Activated CD4-positive, alpha-beta memory T cell treated with anti-CD3 and anti-CD28 coated beads for 36 hours (primary cell): Measurements from ENCODE around the gene ZNF212. TPM values are rescaled to one million over a fixed set of nuclear protein-coding genes. Genes with fewer than 3 reads are reported as not detected.

Source experiments
- CTCF ChIA-PET: fragments of 350-600 bp; sonication (Branson Sonifier 250); formaldehyde crosslinking; loops from one replicate; lab custom pipeline; 2021; ENCODE audit warnings: antibody characterized with exemption, inconsistent platforms; lab: Charles Lee
- POLR2A ChIA-PET: fragments of 350-600 bp; sonication (Branson Sonifier 250); formaldehyde crosslinking; loops from one replicate; lab custom pipeline; 2021; ENCODE audit warnings: antibody characterized with exemption; lab: Charles Lee
- DNase-seq: peaks from one replicate; pipeline ENCODE4 v3.0.0-alpha.2; 2020
- H3K27ac Mint-ChIP-seq: one replicate; pipeline ENCODE4 v1.8.0; 2021; ENCODE audit warnings: mixed read lengths
- H3K27me3 Mint-ChIP-seq: one replicate; pipeline ENCODE4 v1.8.0; 2021; ENCODE audit warnings: mixed read lengths
- H3K36me3 Mint-ChIP-seq: one replicate; pipeline ENCODE4 v1.8.0; 2021; ENCODE audit warnings: mixed read lengths
- H3K4me1 Mint-ChIP-seq: one replicate; pipeline ENCODE4 v1.8.0; 2021; ENCODE audit warnings: low read depth, mixed read lengths
- H3K4me3 Mint-ChIP-seq: one replicate; pipeline ENCODE4 v1.8.0; 2021; ENCODE audit warnings: mild to moderate bottlenecking, mixed read lengths
- H3K9me3 Mint-ChIP-seq: one replicate; pipeline ENCODE4 v1.8.0; 2021; ENCODE audit warnings: mixed read lengths
- intact Hi-C: fragments of 100-400 bp; cut with micrococcal nuclease; formaldehyde crosslinking; loops from one replicate; pipeline ENCODE4 v1.15.1; 2023
- total RNA-seq, 2 experiments: library from RNA; stranded (reverse); gene quantifications; one replicate each; pipeline ENCODE4 v1.2.3, GENCODE V29; 2021

ZNF212 gene
- total RNA-seq, 2 experiments from 2014 or later: 21.5 to 21.9 TPM

- H3K27ac Mint-ChIP-seq: peak overlapping the region; percentile 98
- peak; percentile 83 for DNase-seq
- H3K4me1 Mint-ChIP-seq: peaks cover 63% of the 10 kb centered on the region
- CTCF ChIA-PET: no interaction called here
- intact Hi-C loops: loop anchor here (1.0 to 2.0 kb wide), 2 partner anchors 7 to 54 kb away; no protein-coding TSS in a partner anchor
- H3K9me3 Mint-ChIP-seq: no peaks in the 10 kb centered on the region
- peak overlapping the region; percentile 40 for H3K4me3 Mint-ChIP-seq
- no peaks in the 10 kb centered on the region for H3K27me3 Mint-ChIP-seq
- H3K36me3 Mint-ChIP-seq: peaks cover 72% of the 10 kb centered on the region
- POLR2A ChIA-PET: no interaction called here
These were observed 36.6 kb upstream of the ZNF212 start for GRCh38 chr7:149202831-149203231.

DNA sequence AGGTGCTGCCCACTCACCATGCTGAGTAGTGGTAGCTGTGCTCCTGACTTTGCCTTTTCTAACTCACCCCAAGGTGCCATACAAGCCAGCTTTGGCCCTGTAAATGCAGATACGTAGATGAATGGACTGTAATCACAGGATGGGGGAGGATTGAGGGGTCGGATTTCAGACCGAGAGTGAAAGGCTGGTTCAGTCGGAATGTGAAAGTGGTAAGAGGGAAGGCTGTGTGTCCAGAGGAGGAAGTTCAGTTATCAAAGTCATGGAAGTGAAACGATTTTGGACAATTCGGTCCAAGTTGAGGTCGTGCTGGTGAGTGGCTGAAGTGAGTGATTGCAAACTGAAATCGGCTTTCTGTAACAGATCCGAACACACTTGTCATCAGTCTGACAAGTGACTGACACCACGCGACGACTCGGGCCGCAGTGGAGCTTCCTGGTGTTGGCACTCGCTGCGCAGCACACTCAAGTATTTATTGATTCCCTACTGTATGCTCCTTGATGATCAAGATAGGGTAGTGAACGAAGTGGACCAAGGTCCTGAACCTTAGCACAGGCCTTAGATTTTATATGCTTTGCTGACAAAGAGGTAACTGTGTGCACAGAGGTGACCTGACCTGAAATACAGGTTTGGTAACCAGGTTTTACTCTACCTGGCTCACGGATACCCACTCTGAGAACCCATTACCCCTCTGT, 33.6 kb upstream of the ZNF212 start:
- Mint-ChIP-seq H3K4me3 (no peak overlapping the region), H3K27me3 (no peaks in the 10 kb centered on the region), H3K36me3 (peaks cover 71% of the 10 kb centered on the region), H3K4me1 (peaks cover 62% of the 10 kb centered on the region), H3K27ac (peak overlapping the region; percentile 52), H3K9me3 (no peaks in the 10 kb centered on the region)
- CTCF ChIA-PET: interaction anchor here (0.6 kb wide), 1 partner anchor 35 kb away, joined by 4 read pairs; no protein-coding TSS in a partner anchor
- intact Hi-C loops: no loop called here
- POLR2A ChIA-PET: interaction anchor here (1.3 kb wide), 1 partner anchor 11 kb away, joined by 4 read pairs; the partner anchor contains the start of gene ZNF282
- no peak for DNase-seq

GRCh38 chr7:149207324-149208035, 32.0 kb upstream of the ZNF212 start:
- ChIA-PET POLR2A (interaction anchor here (0.6 kb wide), 1 partner anchor 273 kb away, joined by 3 read pairs; no protein-coding TSS in a partner anchor), CTCF (interaction anchor here (0.8 to 1.8 kb wide), 3 partner anchors 12 to 60 kb away, joined by 3 to 5 read pairs (median 4); partner anchors contain the start of genes ZNF282, ZNF398 and ZNF783)
- peak overlapping the region; percentile 98 for H3K27ac Mint-ChIP-seq
- DNase-seq: no peak
- peaks cover 75% of the 10 kb centered on the region for H3K36me3 Mint-ChIP-seq
- no peaks in the 10 kb centered on the region for H3K27me3 Mint-ChIP-seq
- peaks cover 59% of the 10 kb centered on the region for H3K4me1 Mint-ChIP-seq
- H3K9me3 Mint-ChIP-seq: no peaks in the 10 kb centered on the region
- H3K4me3 Mint-ChIP-seq: no peak overlapping the region
- intact Hi-C loops: no loop called here

- Mint-ChIP-seq H3K9me3 (no peaks in the 10 kb centered on the region), H3K27me3 (no peaks in the 10 kb centered on the region), H3K36me3 (peaks cover 71% of the 10 kb centered on the region), H3K4me1 (peaks cover 40% of the 10 kb centered on the region), H3K4me3 (peak overlapping the region; percentile 56), H3K27ac (peak overlapping the region; percentile 98)
- ChIA-PET POLR2A (interaction anchor here (0.8 to 2.6 kb wide), 15 partner anchors 8 to 222 kb away, joined by 3 to 17 read pairs (median 5); partner anchors contain the start of genes ZNF282, ZNF398, ZNF425 and ZNF783), CTCF (interaction anchor here (0.6 to 2.0 kb wide), 14 partner anchors 9 to 213 kb away, joined by 3 to 16 read pairs (median 6); partner anchors contain the start of genes ZNF282, ZNF398 and ZNF783)
- DNase-seq: peak; percentile 97
- intact Hi-C loops: loop anchor here (1.0 kb wide), 13 partner anchors 7 to 412 kb away; partner anchors contain the start of genes PDIA4, ZNF212, ZNF282 and ZNF398
These were observed 29.8 kb upstream of the ZNF212 start for GRCh38 chr7:149209518-149210269.

DNA sequence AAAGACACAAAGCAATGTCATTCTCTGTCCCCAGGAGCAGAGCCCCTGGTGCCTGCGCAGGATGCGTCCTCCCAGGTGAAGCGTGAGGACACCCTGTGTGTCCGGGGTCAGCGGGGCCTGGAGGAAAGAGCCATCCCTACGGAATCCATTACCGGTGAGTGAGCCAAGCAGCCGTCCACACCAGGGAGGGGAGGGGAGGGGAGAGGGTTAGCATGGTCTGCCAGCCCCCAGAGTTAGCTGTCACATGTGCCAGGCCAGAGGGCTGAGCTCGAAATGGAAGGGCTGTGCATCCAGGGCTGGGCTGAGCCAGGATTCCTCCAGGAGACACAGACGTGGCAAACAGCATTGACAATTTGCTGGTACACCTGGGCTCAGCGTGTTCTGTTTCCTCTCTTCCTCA, 28.9 kb upstream of the ZNF212 start:
- Mint-ChIP-seq H3K36me3 (peaks cover 75% of the 10 kb centered on the region), H3K27me3 (no peaks in the 10 kb centered on the region), H3K27ac (peak overlapping the region; percentile 98), H3K4me1 (peaks cover 40% of the 10 kb centered on the region), H3K4me3 (peak overlapping the region; percentile 37), H3K9me3 (no peaks in the 10 kb centered on the region)
- intact Hi-C loops: loop anchor here (1.0 kb wide), 1 partner anchor 8 kb away; no protein-coding TSS in a partner anchor
- ChIA-PET CTCF (interaction anchor here (0.6 to 2.0 kb wide), 15 partner anchors 8 to 212 kb away, joined by 3 to 16 read pairs (median 6); partner anchors contain the start of genes ZNF282, ZNF398 and ZNF783), POLR2A (interaction anchor here (0.8 to 2.6 kb wide), 15 partner anchors 8 to 221 kb away, joined by 3 to 17 read pairs (median 5); partner anchors contain the start of genes ZNF282, ZNF398, ZNF425 and ZNF783)
- no peak for DNase-seq

DNA sequence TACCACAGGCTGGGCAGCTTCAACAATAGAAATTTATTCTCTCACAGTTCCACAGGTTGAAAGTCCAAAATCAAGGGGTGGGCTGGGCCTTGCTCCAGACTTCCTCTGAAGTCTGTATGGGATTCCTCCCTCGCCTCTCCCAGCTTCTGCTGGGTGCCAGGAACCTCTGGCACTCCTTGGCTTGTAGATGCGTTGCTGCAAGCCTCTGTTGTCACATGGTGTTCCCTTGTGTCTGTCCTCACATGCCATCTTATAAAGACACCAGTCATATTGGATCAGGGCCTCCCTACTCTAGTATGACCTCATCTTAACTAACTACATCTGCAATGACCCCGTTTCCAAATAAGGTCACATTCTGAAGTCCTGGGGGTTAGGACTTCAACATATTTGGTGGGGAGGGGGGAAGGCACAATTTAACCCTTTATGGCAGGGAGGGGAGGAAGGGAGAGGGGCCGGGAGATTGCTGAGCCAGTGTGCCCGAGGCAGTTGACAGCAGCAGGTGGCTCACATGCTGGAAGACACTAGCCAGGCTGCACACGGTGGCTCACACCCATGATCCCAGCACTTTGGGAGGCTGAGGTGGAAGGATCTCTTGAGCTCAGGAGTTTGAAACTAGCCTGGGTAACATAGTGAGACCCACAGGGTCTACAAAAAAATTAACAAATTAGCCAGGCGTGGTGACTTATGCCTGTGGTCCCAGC, 25.3 kb upstream of the ZNF212 start:
- CTCF ChIA-PET: interaction anchor here (1.9 kb wide), 1 partner anchor 19 kb away, joined by 4 read pairs; the partner anchor contains the start of gene ZNF282
- Mint-ChIP-seq H3K27ac (no peak overlapping the region), H3K36me3 (peaks cover 78% of the 10 kb centered on the region), H3K9me3 (no peaks in the 10 kb centered on the region), H3K27me3 (no peaks in the 10 kb centered on the region), H3K4me1 (peaks cover 23% of the 10 kb centered on the region), H3K4me3 (no peak overlapping the region)
- DNase-seq: no peak
- intact Hi-C loops: no loop called here
- POLR2A ChIA-PET: interaction anchor here (1.5 to 2.1 kb wide), 2 partner anchors 15 to 19 kb away, joined by 3 to 6 read pairs; partner anchors contain the start of gene ZNF282

DNA sequence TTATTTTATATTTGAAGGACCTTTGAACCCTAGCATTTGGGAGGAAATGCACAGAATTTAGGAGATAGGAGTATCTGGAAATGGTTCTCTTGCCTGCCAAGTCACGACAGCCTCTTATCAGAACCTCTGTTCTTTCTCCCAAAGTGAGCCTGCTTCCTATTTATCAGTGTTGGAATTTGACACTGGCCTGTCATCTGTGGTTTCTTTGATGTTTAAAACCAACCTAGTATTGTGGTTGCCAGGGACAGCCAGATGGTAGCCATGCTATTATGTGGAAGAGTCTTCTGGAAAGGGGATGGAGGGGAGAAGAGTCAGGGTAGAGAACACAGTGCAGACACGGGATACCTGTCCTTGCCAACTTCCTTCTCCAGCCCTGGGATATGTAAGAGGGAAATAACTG, 23.0 kb upstream of the ZNF212 start:
- Mint-ChIP-seq H3K27me3 (no peaks in the 10 kb centered on the region), H3K9me3 (no peaks in the 10 kb centered on the region), H3K4me3 (no peak overlapping the region), H3K36me3 (peaks cover 71% of the 10 kb centered on the region), H3K4me1 (peaks cover 5% of the 10 kb centered on the region), H3K27ac (no peak overlapping the region)
- ChIA-PET POLR2A (no interaction called here), CTCF (no interaction called here)
- DNase-seq: no peak
- intact Hi-C loops: no loop called here

- Mint-ChIP-seq H3K9me3 (no peaks in the 10 kb centered on the region), H3K27me3 (no peaks in the 10 kb centered on the region)
These were observed 21.9 kb upstream of the ZNF212 start for GRCh38 chr7:149217570-149217969.

DNA sequence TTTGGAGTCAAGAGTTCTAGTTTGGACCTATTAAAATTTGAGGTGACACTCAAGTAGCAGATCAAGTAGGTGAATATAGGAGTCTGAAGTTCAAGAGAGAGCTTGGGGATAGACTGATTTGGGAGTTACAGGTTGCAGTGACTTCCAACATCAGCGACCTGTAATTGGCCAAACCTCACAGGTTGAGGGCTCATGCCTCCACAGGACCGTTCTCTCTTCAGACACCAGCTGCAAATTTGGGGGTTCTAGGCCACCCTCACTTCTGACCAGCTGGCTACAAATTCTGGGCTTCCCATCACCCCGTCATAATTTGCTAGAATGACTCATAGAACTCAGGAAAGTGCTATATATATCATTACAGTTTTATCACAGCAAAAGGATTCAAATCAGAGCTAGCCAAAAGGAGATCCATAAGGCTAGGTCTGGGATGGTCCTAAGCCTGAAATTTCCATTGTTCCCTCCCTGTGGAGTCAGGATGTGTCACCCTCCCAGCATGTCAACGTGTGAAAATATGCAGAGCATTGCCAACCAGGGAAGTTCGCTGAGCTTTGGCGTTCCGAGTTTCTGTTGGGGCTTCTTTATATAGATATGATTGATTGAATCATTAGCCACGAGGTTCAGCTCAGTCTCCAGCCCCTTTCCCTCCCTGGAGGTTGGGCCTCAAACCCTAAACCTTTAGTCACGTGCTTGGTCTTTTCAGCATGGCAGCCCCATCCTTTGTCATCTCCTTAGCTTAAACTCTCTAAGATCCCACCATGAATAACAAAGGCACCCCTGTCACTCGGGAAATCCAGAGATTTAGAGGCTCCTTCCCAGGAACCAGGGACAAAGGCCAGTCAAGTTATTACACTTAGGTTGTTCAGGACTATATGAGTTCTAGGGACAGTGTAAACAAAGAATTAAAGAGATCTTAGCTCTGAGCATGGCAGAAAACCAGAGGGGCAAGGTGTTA, 20.7 kb upstream of the ZNF212 start:
- CTCF ChIA-PET: interaction anchor here (1.1 kb wide), 1 partner anchor 9 kb away, joined by 5 read pairs; no protein-coding TSS in a partner anchor
- Mint-ChIP-seq H3K27ac (peak overlapping the region; percentile 25), H3K4me3 (no peak overlapping the region), H3K27me3 (no peaks in the 10 kb centered on the region), H3K36me3 (peaks cover 70% of the 10 kb centered on the region), H3K9me3 (no peaks in the 10 kb centered on the region), H3K4me1 (peaks cover 3% of the 10 kb centered on the region)
- no peak for DNase-seq
- POLR2A ChIA-PET: interaction anchor here (1.2 kb wide), 1 partner anchor 9 kb away, joined by 5 read pairs; no protein-coding TSS in a partner anchor
- intact Hi-C loops: no loop called here

More at GRCh38 chr7:149217570-149217969, 21.9 kb upstream of the ZNF212 start:
- CTCF ChIA-PET: no interaction called here
- Mint-ChIP-seq H3K36me3 (peaks cover 71% of the 10 kb centered on the region), H3K27ac (peak overlapping the region; percentile 25), H3K4me3 (no peak overlapping the region), H3K4me1 (peaks cover 3% of the 10 kb centered on the region)
- DNase-seq: no peak
- intact Hi-C loops: no loop called here
- POLR2A ChIA-PET: no interaction called here

DNA sequence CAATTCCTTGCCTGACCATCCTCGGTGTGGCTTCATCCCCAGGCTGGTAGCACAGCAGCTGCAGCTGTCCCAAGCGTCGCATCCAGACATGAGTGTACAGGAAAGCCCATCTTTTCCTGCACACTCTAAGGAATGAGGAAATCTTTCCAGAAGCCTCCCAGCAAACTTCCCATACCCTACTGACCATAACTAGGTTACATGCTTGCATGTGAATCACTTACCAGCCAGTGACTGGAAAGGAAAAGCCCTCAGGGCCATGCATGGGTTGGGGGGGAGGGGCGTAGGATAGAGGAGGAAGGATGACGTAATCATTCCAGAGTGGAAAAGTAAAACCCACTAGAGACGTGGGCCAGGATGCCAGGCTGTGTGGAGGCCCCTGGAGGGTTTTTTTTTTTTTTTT, 18.9 kb upstream of the ZNF212 start:
- Mint-ChIP-seq H3K4me1 (peaks cover 3% of the 10 kb centered on the region), H3K27me3 (no peaks in the 10 kb centered on the region), H3K9me3 (no peaks in the 10 kb centered on the region), H3K27ac (no peak overlapping the region), H3K36me3 (peaks cover 66% of the 10 kb centered on the region), H3K4me3 (no peak overlapping the region)
- intact Hi-C loops: no loop called here
- ChIA-PET CTCF (no interaction called here), POLR2A (no interaction called here)
- no peak for DNase-seq
